SKM-1 treated with dmso at 0.1 percent for 144 hours (cell line): ENCODE results near the gene SEMA4G.
"Not testable (repeated sequence)": the region's sequence is repeated elsewhere in the genome, so short reads cannot be mapped to it uniquely, and the experiment has no call there.

Experiments
- DNase-seq: peaks from one replicate; lab custom pipeline; 2025; ENCODE audit not compliant: unreplicated experiment; lab: John Stamatoyannopoulos, UW

Gene SEMA4G

DNA sequence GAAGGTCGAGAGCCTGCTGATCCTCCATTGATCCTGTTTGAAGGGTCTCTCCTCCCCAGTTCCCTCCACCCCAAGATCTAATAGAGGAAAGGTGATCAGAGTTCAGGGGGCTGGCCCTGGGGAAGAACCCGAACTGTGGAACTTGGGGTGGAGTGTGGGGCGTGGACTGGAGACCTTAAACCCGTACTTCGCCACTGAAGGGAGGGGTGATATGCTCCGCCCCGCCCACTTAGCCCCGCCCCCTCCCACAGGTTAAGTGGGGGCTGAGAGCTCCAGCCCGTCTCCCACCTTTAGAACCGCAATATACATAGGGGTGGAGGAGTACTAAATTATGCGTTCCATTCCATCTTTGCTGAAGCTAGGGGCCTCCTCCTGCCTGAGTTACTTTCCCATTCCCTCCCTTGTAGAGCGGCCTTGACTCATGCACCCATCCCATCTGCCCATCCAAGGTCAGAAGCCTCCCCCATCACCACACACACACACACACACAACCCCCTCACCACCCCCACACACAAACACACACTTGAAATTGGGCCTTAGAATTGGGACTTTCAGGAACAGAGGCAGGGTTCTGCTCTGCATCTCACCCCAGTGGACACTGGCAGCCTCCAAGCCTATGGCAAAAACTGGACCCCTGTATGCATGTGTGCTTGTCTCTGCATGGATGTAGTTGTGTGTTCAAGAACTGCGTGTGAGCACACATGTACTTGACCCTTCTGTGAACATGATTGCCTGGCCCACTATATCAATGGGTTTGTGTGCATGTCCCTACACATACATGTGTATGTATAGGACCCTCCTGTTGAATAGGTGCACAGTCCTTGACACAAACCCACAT, 991 bp downstream of the SEMA4G start:
- DNase-seq, result no peak

DNA sequence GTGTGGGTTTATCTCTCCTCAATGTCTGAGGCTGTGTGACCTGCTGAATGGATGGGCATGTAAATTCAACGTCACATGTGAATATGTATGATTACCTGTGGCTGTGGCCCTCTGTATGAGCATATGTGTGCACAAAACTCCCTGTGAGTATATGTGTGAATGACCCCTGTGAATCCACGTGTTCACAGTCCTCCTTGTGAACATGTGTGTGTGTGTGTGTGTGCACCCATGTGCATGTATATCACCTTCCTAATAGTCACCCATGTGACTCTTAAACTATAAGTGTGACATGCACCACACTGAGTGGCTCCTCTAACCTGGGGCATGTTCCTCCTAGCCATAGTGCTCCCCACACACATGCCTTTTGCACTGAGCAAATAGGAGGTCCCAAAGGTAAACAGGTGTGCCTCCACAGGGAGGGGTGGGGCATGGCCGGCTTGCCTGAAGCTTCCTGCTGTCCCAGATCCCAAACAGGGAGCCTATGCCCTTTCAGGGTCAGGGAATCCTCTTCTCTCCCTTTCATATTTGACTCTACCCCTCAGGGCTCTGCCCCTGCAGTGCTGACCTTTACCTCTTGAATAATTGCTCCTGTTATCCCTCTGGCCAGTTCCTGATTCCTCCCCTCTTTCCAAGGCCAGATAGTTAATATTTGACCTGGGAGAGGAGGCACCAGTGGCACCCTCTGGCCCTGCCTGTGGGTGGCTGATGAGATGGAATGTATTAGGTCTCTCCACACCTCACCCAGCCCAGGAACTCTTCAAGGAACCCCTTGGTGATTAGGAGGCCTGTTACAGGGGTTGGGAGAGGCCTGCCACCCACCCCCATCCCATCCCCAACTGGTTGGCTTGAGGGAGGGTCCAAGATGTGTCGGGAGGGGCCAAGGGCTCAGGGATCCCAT, 1.9 kb downstream of the SEMA4G start:
- DNase-seq, result no peak

DNA sequence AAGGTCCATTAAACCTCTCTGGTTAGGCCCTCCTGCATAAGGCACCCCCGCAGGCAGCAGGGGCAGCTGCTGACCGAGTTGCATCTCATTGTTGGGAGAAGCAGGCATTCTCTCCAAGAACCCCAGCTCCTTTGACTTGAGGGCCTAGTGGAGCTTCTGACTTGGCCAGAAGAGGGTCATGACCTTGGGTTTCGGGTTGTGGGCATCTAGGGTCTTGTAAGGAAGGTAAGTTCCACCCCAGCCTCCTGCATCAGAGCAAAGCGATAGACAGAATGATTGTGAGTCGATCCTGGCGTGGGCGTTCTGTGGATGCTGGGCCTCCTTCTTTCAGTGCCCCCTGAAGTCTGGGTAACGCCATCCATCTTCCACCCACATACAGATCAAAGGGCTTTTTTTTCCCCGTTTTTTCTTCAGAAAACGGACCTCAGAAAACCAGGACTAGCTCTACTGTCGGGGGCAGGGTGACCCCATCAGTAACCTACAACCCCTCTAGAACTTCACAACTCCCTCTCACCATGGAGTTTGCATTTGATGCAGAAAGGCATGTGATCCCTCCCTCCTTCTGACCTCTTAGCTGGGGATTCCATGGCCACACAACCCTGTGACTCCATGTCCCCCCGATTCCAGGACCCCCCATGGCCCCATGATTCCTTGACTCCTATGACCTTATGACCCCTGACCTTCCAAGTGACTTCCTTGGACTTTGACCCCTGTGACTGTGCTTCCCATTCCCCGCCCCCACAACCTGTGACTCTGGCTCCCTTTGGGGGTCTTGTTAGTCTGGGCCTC, 3.0 kb downstream of the SEMA4G start:
- no peak for DNase-seq

DNA sequence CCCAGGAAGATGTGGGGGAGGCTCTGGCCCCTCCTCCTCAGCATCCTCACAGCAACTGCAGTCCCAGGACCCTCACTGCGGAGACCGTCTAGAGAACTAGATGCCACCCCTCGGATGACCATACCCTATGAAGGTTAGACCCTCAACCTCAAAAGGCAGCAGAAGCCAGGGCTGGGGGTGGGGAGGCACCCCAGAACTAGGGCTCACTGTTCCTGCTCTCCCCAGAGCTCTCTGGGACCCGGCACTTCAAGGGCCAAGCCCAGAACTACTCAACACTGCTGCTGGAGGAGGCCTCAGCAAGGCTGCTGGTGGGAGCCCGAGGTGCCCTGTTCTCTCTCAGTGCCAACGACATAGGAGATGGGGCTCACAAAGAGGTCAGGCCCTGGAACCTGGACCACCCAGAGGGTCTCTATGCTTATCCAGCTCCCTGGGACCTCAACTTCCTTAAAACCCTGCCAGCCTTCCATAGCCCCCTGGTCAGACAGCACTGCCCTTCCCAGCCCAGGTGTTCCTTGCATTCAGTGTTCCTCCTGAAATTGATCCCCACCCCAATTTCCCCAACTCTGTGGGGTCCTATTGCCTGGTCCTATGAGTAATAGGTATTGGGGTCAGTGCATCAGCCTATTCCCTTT, 3.7 kb downstream of the SEMA4G start:
- DNase-seq, result no peak

DNA sequence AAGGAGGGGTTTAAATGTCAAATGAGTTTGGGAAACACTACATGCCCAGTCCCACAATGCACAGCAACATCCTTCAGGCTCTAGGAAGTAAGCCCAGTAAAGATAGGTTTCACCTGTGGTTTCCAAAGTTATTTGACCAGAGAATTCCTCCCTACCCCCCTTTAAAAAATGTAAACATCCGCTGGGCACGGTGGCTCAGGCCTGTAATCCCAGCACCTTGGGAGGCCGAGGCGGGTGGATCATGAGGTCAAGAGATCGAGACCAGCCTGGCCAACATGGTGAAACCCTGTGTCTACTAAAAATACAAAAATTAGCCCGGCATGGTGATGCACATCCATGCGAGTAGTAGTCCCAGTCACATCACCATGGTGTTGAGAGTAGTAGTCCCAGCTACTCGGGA, 6.1 kb downstream of the SEMA4G start:
- DNase-seq, result not testable (repeated sequence)

DNA sequence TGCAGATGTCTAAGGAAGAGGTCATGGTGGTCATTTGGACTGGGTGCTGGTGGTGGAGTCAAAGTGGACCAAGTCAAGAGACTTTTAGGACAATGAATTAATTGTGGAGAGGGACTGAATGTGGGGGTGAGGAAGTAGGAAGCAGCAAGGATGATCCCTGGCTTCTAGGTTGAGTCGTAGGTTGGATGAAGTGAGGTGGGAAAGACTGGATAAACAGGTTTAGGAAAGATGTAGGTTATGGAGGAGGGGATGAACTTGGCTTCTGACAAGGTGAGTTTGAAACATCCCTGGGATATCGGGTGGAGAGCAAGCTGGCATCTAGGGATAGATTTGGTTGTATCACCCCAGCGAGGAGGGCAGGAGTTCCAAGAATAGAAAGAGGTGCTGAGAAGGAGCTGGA, 7.6 kb downstream of the SEMA4G start:
- no peak for DNase-seq

DNA sequence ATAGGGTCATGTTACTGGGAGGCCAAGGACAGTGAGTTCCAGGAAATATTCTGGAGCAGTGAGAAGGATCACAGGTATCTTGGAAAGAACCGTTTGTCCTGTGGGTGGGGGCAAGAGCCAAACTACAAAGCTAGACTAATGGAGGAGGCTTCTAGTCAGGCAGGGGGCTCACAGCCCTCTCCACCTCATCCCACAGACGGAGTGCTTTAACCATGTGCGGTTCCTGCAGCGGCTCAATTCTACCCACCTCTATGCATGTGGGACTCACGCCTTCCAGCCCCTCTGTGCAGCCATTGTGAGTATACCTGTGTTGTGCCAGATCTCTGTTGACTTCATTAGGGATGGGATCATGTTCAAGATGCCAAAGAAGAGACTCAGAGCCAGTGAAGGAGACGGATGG, 8.1 kb downstream of the SEMA4G start:
- no peak for DNase-seq

DNA sequence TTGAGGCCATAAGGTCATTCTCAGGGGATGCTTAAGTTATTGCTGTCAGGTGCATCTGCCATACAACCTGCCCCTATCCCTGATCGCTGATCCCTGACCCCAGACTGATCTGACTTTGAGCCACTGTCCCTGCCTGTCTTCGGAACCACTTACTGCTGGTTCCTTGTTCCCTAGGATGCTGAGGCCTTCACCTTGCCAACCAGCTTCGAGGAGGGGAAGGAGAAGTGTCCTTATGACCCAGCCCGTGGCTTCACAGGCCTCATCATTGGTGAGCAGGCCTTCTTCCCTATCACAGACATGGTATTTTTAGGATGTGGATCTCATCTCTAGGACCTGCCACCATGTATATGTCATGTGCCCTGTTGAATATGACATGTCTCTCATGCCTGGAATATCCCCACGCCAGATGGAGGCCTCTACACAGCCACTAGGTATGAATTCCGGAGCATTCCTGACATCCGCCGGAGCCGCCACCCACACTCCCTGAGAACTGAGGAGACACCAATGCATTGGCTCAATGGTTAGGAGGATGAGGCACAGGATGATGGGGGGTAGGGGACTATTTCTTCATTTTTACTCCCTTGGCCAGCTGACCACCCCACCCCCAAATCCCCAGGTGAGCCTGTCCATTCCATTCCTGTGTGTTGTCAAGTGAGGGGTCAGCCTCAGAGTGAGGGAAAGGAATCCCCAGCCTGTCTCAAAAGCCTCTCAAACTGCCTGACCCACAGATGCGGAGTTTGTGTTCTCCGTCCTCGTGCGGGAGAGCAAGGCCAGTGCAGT, 9.0 kb downstream of the SEMA4G start:
- no peak for DNase-seq

DNA sequence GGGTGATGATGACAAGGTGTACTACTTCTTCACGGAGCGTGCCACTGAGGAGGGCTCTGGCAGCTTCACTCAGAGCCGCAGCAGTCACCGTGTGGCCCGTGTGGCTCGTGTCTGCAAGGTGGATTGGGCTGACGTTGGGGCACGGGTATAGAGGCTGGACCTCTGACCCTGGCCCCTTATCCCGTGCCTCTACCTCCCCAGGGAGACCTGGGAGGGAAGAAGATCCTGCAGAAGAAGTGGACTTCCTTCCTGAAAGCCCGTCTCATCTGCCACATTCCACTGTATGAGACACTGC, 9.5 kb downstream of the SEMA4G start:
- DNase-seq, result no peak

DNA sequence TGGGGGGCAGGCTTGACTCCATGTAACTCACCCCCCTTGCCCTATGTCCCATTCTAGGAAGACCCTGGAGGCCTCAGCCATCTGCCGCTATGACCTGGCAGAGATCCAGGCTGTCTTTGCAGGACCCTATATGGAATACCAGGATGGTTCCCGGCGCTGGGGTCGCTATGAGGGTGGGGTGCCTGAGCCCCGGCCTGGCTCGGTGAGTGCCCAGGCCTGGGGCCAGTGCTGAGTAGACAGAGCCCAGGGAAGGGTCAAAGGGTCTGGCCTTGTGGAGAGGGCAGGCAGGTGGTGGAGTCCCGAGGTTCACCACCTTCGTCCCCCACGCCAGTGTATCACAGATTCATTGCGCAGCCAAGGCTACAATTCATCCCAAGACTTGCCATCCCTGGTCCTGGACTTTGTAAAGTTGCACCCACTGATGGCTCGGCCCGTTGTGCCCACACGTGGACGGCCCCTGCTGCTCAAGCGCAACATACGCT, 10.5 kb downstream of the SEMA4G start:
- DNase-seq, result no peak

DNA sequence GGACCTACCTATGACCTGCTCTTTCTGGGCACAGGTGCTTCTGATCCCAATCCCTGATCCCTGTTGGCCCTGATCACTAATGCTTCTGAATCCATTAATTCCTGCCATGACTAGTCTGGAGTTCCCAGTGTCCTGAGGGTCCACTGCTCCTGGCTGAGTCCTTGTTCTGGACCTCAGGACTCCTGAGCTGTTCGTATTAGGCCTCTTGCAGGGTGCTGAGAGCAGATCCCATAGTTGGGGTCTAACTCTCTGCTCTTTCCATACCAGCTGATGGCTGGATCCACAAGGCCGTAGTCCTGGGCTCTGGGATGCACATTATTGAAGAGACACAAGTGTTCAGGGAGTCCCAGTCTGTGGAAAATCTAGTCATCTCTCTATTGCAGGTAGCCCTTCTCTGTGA, 11.0 kb downstream of the SEMA4G start:
- DNase-seq, result no peak

DNA sequence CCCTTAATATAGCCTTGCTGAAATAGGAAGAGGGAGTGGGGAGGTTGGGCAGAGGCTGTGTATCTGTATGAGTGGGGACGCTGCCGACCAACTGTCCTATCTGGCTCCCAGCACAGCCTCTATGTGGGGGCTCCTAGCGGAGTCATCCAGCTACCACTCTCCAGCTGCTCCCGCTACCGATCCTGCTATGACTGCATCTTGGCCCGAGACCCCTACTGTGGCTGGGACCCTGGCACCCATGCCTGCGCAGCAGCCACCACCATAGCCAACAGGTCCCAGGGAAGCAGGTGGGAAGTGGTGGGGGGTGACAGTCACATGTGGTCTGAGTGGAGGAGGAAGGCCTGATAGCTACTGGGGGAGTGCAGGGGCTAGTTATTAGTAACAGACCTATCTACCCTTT, 11.4 kb downstream of the SEMA4G start:
- DNase-seq, result no peak

DNA sequence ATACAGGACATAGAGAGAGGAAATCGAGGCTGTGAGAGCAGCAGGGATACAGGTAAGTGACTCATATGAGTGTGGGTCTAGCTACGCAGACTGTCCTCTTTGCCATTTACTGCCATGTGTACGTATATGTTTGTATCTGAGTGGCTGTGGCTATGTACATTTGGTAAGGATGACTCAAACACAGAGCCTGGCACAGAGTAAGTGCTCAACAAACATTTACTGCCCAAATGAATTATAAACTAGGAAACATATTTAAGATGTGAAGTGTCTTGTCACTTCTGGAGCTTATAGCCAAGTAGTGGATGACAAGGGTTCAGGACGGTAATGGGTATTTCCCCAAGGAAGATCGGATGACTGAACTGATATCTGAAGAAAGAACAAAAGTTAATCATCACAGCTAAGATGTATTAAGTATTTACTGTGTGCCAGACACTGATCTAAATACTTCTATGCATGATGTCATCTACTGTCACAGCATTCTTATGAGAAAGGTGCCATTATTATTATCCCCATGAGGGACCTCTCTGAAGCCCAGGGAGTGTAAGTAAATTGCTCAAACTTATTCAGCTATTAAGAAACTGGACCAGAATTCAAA, 12.0 kb downstream of the SEMA4G start:
- no peak for DNase-seq

DNA sequence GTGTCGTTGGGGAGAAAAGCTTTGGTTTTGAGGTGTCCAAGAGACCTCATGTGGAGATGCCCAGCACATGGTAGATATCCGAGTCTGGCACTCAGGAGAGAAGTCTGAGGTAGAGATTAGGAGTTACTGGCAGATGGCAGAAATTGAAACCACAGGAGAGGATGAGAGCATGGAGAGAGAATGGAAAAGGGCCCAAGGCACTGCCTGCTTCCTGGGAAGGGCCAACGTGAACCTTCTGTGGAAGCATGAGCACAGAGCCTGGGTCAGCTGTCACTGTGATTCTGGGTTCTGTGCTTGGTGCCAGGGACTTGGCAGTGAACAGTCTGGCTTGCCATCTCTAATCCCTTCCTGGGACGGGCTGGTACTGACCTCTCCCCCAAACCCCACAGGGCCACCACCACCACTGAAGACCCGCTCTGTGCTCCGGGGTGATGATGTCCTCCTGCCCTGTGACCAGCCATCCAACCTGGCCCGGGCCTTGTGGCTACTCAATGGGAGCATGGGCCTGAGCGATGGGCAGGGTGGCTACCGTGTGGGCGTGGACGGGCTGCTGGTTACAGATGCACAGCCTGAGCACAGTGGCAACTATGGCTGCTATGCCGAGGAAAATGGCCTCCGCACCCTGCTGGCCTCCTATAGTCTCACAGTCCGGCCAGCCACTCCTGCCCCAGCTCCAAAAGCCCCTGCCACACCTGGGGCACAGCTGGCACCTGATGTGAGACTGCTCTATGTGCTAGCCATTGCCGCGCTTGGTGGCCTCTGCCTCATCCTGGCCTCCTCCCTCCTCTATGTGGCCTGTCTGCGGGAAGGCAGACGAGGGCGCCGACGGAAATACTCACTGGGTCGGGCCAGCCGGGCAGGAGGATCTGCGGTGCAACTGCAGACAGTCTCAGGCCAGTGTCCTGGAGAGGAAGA, 13.9 kb downstream of the SEMA4G start:
- no peak for DNase-seq

DNA sequence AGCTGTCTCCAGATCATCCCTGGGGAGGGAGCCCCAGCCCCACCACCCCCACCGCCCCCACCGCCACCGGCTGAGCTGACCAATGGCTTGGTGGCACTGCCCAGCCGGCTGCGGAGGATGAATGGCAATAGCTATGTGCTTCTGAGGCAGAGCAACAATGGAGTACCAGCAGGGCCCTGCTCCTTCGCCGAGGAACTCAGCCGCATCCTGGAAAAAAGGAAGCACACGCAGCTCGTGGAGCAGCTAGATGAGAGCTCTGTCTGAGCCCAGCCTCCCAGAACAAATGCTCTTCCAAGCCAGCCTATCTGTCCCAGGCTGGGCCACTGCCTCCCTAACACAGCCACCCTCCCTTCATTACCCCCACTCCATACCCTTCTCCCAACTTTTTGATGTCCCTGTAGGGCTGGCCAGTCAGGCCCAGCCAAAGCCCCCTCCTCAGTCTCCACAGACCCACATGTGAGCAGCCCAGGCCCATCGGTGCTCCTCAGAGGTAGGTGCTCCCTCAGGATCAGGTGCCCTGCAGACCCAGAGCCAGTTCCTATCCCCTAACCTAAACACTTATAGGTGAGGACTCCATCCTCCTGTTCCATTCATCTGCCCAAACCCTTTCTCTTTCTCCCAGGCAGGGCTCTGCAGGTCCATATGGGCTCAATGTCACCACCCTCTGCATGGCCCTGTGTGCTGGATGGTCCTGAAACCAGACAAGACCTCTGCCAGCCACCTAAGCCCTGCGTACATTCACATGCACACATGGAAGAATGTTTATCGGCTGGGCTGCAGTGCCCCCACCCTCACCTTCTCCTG, 14.8 kb downstream of the SEMA4G start:
- no peak for DNase-seq

DNA sequence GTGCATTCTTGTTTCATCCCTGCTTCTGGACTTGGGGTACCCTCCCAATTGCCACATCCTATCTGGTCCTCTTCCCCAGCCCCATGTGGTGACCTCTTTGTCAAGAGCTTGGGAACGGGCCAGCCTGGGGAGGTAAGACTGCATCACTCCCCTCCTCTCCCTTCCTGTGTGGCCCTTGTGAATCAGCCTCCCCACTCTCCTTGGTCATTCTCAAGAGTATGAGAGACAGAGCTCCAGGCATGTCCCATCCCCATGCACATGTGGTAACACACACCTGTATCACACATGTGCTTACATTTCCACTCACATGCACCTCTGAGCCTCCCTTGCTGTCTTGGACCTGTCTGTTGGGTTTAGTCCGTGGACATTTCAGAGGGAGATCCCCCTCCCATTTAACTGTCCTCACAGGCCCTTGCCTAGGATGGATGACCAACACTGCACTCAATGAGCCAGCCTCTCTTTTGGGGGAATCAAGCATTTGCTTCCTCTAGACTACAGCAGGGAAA, 15.4 kb downstream of the SEMA4G start:
- DNase-seq, result no peak

DNA sequence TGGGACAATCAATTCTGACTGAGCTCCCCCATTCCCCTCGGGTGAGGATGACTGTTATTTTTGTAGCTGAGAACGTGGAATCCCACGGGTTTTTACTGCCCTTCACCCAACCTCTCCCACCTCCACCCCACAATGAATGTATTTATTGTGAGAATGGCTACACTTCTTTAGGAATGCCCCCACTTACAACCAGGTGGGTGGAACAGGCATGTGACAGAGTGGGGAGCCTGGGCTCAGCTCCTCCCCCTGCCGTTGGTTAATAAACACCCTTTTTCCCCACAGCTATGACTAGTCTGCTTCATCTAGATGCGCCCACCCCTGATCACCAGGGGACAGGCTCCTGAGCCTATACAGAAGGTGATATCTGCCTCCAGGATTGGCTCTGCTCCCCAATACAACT, 16.0 kb downstream of the SEMA4G start:
- DNase-seq, result no peak

DNA sequence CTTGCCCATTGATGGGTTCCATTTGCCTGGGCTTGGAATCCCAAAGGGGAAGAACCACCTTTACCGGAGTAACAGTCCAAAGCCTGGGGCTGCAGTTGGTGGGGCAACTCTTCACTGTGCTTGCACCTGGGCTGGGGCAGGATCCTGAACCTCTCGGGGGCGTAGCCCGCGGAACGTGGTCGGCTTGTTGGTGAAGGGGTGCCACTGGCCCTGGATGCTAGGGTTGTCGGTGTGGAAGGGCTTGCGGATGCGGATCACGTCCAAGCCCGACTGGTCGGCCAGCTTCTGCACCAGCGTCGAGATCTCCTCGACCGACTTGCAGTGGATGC, 17.3 kb downstream of the SEMA4G start:
- DNase-seq, result no peak
